ENCODE data around the gene VWA5A.

The VWA5A gene

DNA sequence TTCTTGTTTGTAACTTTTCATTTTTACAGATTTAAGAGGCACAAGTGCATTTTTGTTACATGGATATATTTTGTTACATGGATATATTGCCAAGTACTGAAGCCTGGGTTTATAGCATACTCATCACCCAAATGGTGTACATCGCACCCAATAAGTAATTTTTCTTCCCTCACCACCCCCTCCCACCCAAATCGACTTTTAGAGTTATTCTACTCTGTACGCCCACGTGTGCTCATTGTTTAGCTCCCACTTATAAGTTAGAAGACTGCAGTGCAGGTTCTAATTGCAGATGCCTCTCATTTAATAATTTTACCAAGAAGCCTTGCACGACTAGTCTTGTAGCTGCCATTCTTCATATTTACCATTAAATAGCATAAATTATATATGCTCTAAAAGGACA, 20.5 kb upstream of the VWA5A start:
- H3K4me2 ChIP-seq (ENCODE audit: insufficient read depth, low read length) = no peak overlapping the region
- no peak overlapping the region for H2AFZ ChIP-seq (ENCODE audit: low read depth, low read length)

DNA sequence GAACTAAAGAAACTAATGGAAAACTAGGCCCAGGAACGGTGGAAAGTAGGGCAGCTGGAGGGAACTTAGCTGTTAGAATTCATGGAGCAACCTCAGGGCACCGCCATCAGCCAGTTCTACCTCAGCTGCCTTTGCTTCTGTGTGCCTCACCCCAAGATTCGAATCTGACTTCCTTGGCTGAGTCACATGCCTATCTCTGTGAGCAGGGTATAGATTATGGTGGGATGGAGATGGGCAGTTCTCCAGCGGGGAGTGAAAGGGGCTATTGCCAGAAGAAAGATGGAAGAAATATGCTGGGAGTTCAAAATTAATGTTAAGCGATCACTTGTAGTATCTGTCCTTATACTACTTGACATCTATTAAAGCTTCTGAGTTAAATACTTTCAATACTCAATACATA, 18.9 kb upstream of the VWA5A start:
- Histone ChIP-seq H3K4me3 (ENCODE audit: low read depth in 1 of 2, low read length in 2 of 2) (no peak overlapping the region), H3K9ac (ENCODE audit: low read depth, low read length) (no peak overlapping the region), H2AFZ (ENCODE audit: low read depth, low read length) (no peak overlapping the region), H3K4me2 (ENCODE audit: insufficient read depth, low read length) (no peak overlapping the region), H4K20me1 (ENCODE audit: insufficient read depth, low read length) (no peaks in the 10 kb centered on the region), H3K9me3 (ENCODE audit: insufficient read depth, low read length, severe bottlenecking) (no peaks in the 10 kb centered on the region), H3K27ac (ENCODE audit: low read length) (no peak overlapping the region), H3K79me2 (ENCODE audit: insufficient read depth, low read length) (no peaks in the 10 kb centered on the region), H3K36me3 (ENCODE audit: insufficient read depth, low read length) (no peaks in the 10 kb centered on the region), H3K4me1 (ENCODE audit: insufficient read depth, low read length) (no peaks in the 10 kb centered on the region), H3K27me3 (ENCODE audit: insufficient read depth, low read length, poor library complexity) (peaks cover 19% of the 10 kb centered on the region)
- TF ChIP-seq, protein P1, sequence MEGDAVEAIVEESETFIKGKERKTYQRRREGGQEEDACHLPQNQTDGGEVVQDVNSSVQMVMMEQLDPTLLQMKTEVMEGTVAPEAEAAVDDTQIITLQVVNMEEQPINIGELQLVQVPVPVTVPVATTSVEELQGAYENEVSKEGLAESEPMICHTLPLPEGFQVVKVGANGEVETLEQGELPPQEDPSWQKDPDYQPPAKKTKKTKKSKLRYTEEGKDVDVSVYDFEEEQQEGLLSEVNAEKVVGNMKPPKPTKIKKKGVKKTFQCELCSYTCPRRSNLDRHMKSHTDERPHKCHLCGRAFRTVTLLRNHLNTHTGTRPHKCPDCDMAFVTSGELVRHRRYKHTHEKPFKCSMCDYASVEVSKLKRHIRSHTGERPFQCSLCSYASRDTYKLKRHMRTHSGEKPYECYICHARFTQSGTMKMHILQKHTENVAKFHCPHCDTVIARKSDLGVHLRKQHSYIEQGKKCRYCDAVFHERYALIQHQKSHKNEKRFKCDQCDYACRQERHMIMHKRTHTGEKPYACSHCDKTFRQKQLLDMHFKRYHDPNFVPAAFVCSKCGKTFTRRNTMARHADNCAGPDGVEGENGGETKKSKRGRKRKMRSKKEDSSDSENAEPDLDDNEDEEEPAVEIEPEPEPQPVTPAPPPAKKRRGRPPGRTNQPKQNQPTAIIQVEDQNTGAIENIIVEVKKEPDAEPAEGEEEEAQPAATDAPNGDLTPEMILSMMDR (IDR thresholded peaks at IDR 0.05; ENCODE audit: borderline replicate concordance, extremely low read depth, low read length, poor library complexity, severe bottlenecking) = no peak
- TF ChIP-seq EZH2 (IDR thresholded peaks at IDR 0.05; ENCODE audit: borderline replicate concordance, low read depth, low read length, severe bottlenecking) = no peak
- DNase-seq = no peak
- ATAC-seq (ENCODE audit: insufficient read depth, low read depth) = no peak

More for the DNA sequence above, 20.5 kb upstream of the VWA5A start:
- Histone ChIP-seq H3K9ac (ENCODE audit: low read depth, low read length) (no peak overlapping the region), H3K4me3 (ENCODE audit: low read depth in 1 of 2, low read length in 2 of 2) (no peak overlapping the region), H3K36me3 (ENCODE audit: insufficient read depth, low read length) (no peaks in the 10 kb centered on the region), H3K27me3 (ENCODE audit: insufficient read depth, low read length, poor library complexity) (peaks cover 20% of the 10 kb centered on the region), H4K20me1 (ENCODE audit: insufficient read depth, low read length) (no peaks in the 10 kb centered on the region), H3K4me1 (ENCODE audit: insufficient read depth, low read length) (no peaks in the 10 kb centered on the region), H3K9me3 (ENCODE audit: insufficient read depth, low read length, severe bottlenecking) (no peaks in the 10 kb centered on the region), H3K27ac (ENCODE audit: low read length) (no peak overlapping the region), H3K79me2 (ENCODE audit: insufficient read depth, low read length) (no peaks in the 10 kb centered on the region)
- TF ChIP-seq EZH2 (IDR thresholded peaks at IDR 0.05; ENCODE audit: borderline replicate concordance, low read depth, low read length, severe bottlenecking) = no peak
- TF ChIP-seq, protein P1 (IDR thresholded peaks at IDR 0.05; ENCODE audit: borderline replicate concordance, extremely low read depth, low read length, poor library complexity, severe bottlenecking) = no peak
- ATAC-seq (ENCODE audit: insufficient read depth, low read depth) (no peak), DNase-seq (no peak)

DNA sequence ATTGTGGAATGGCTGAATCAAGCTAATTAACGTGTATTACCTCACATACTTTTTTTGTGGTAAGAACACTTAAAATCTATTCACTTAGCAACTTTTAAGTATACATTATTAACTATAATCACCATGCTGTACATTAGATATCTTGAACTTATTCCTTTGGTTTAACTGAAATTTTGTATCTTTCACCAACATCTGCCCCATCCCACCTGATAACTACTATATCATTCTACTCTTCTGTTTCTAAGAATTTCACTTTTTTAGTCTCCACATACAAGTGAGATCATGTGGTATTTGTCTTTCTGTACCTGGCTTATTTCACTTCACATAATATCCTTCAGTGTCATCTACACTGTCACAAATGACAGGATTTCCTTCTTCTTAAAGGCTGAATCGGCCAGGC, 17.1 kb upstream of the VWA5A start:
- Histone ChIP-seq H3K4me3 (ENCODE audit: low read depth in 1 of 2, low read length in 2 of 2) (no peak overlapping the region), H3K27ac (ENCODE audit: low read length) (no peak overlapping the region), H4K20me1 (ENCODE audit: insufficient read depth, low read length) (no peaks in the 10 kb centered on the region), H3K27me3 (ENCODE audit: insufficient read depth, low read length, poor library complexity) (peaks cover 17% of the 10 kb centered on the region), H3K4me1 (ENCODE audit: insufficient read depth, low read length) (no peaks in the 10 kb centered on the region), H3K4me2 (ENCODE audit: insufficient read depth, low read length) (no peak overlapping the region), H3K9ac (ENCODE audit: low read depth, low read length) (no peak overlapping the region), H2AFZ (ENCODE audit: low read depth, low read length) (no peak overlapping the region), H3K36me3 (ENCODE audit: insufficient read depth, low read length) (no peaks in the 10 kb centered on the region), H3K9me3 (ENCODE audit: insufficient read depth, low read length, severe bottlenecking) (no peaks in the 10 kb centered on the region), H3K79me2 (ENCODE audit: insufficient read depth, low read length) (no peaks in the 10 kb centered on the region)
- TF ChIP-seq, protein P1 (IDR thresholded peaks at IDR 0.05; ENCODE audit: borderline replicate concordance, extremely low read depth, low read length, poor library complexity, severe bottlenecking) = no peak
- no peak for TF ChIP-seq EZH2 (IDR thresholded peaks at IDR 0.05; ENCODE audit: borderline replicate concordance, low read depth, low read length, severe bottlenecking)
- DNase-seq (no peak), ATAC-seq (ENCODE audit: insufficient read depth, low read depth) (no peak)

DNA sequence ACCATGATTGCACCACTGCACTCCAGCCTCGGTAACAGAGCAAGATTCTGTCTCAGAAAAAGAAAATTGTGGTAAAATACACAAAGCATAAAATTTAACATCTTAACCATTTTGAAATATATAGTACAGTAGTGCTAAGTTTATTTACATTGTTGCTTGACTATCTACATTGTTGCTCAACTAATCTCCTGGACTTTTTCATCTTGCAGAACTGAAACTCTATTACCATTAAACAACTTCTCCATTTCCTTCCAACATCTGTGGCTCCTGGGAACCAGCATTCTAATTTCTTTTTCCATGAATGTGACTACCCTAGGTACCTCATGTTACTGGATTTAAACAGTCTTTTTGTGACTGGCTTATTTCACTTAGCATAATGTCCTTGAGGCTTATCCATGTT, 13.5 kb upstream of the VWA5A start:
- Histone ChIP-seq H3K79me2 (ENCODE audit: insufficient read depth, low read length) (no peaks in the 10 kb centered on the region), H3K9me3 (ENCODE audit: insufficient read depth, low read length, severe bottlenecking) (no peaks in the 10 kb centered on the region), H3K4me1 (ENCODE audit: insufficient read depth, low read length) (no peaks in the 10 kb centered on the region), H2AFZ (ENCODE audit: low read depth, low read length) (no peak overlapping the region), H3K36me3 (ENCODE audit: insufficient read depth, low read length) (no peaks in the 10 kb centered on the region), H3K27ac (ENCODE audit: low read length) (no peak overlapping the region), H3K4me3 (ENCODE audit: low read depth in 1 of 2, low read length in 2 of 2) (no peak overlapping the region), H3K4me2 (ENCODE audit: insufficient read depth, low read length) (no peak overlapping the region), H3K9ac (ENCODE audit: low read depth, low read length) (no peak overlapping the region), H4K20me1 (ENCODE audit: insufficient read depth, low read length) (no peaks in the 10 kb centered on the region), H3K27me3 (ENCODE audit: insufficient read depth, low read length, poor library complexity) (peaks cover 11% of the 10 kb centered on the region)
- no peak for DNase-seq
- no peak for ATAC-seq (ENCODE audit: insufficient read depth, low read depth)
- TF ChIP-seq, protein P1 (IDR thresholded peaks at IDR 0.05; ENCODE audit: borderline replicate concordance, extremely low read depth, low read length, poor library complexity, severe bottlenecking) = no peak
- TF ChIP-seq EZH2 (IDR thresholded peaks at IDR 0.05; ENCODE audit: borderline replicate concordance, low read depth, low read length, severe bottlenecking) = no peak

Measured in DND-41 (cell line).